IPS-15b (cell line): ENCODE results near the gene HSD11B1L.

Experiments used
- H3K27me3 ChIP-seq: one replicate; pipeline ENCODE4 v1.6.1; 2013; ENCODE audit warnings: low read length; ENCODE audit not compliant: control insufficient read depth, insufficient read depth
- H3K36me3 ChIP-seq: one replicate; pipeline ENCODE4 v1.6.1; 2013; ENCODE audit warnings: low read length; ENCODE audit not compliant: control insufficient read depth, insufficient read depth
- H3K4me1 ChIP-seq: one replicate; pipeline ENCODE4 v1.6.1; 2013; ENCODE audit warnings: mild to moderate bottlenecking, low read length; ENCODE audit not compliant: control insufficient read depth, insufficient read depth
- H3K4me3 ChIP-seq: one replicate; pipeline ENCODE4 v1.5.1; 2013; ENCODE audit warnings: low read depth, low read length
- H3K9ac ChIP-seq: one replicate; pipeline ENCODE4 v1.6.1; 2013; ENCODE audit warnings: low read depth, mild to moderate bottlenecking, low read length
- H3K9me3 ChIP-seq: one replicate; pipeline ENCODE4 v1.6.1; 2013; ENCODE audit warnings: mild to moderate bottlenecking, low read length; ENCODE audit not compliant: control insufficient read depth, insufficient read depth

Gene HSD11B1L

DNA sequence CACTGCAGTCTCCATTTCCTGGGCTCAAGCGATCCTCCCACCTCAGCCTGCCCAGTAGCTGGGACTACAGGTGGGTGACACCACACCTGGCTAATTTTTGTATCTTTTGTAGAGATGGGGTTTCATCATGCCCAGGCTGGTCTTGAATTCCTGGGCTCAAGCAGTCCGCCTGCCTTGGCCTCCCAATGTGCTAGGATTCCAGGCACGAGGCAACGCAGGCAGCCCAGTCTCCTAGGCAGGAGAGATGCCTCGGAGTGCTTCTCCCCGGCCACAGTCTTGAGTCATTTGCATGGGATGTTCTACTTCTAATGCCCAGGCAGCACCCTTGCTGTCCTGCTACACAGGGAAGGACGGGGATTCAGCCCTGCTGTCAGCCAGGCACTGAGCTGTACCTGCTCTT, 9.2 kb upstream of the HSD11B1L start:
- no peaks in the 10 kb centered on the region for H3K9me3 ChIP-seq
- no peaks in the 10 kb centered on the region for H3K27me3 ChIP-seq
- H3K4me3 ChIP-seq: no peak overlapping the region
- H3K36me3 ChIP-seq: peaks cover 32% of the 10 kb centered on the region
- peaks cover 4% of the 10 kb centered on the region for H3K4me1 ChIP-seq
- H3K9ac ChIP-seq: no peak overlapping the region

DNA sequence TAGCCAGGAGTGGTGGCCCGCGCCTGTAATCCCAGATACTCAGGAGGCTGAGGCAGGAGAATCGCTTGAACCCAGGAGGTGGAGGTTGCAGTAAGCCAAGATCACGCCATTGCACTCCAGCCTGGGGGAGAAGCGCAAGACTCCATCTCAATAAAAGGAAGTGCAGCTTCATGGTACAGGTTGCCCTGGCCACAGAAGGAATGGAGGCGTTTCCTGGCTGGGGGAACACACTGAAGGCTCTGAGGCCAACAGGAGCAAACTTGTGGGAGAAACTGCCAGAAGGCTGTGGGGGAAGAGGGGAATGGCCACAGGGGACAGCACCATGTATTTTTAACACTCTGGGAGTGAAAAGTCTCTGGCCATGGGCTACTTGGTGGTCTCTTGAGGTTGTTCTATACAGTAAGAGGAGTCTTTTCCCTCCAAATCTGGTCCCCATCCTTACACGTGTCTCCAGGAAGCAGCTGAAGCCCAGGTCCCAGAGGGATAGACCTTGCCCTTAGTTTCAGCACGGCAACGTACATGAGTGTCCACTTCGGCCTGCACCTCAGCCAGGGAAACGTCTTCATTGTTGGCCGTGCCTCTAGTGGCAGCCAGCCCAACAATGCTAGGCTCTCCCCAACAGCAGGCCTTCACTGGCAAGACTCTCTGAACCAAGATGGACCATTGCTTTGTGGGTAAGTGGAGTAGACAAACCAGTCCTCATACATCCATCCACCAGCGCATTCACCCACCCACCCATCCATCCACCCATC, 7.9 kb upstream of the HSD11B1L start:
- H3K4me1 ChIP-seq: no peaks in the 10 kb centered on the region
- no peak overlapping the region for H3K9ac ChIP-seq
- H3K36me3 ChIP-seq: peaks cover 29% of the 10 kb centered on the region
- no peak overlapping the region for H3K4me3 ChIP-seq
- H3K27me3 ChIP-seq: no peaks in the 10 kb centered on the region
- no peaks in the 10 kb centered on the region for H3K9me3 ChIP-seq

DNA sequence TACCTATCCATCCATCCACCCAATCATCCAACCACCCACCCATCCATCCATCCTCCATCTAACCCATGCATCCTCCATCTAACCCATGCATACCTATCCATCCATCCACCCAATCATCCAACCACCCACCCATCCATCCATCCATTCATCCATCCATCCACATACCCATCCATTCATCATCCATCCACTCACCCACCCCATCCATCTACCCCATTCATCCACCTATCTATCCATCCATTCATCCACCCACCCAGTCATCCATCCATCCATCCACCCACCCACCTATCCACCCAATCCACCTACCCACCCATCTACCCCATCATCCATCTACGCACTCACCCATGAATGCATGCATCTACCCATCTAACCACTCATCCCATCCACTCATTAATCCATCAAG, 7.1 kb upstream of the HSD11B1L start:
- Histone ChIP-seq H3K9ac (no peak overlapping the region), H3K36me3 (peaks cover 27% of the 10 kb centered on the region), H3K4me3 (no peak overlapping the region), H3K4me1 (no peaks in the 10 kb centered on the region), H3K9me3 (no peaks in the 10 kb centered on the region), H3K27me3 (no peaks in the 10 kb centered on the region)

DNA sequence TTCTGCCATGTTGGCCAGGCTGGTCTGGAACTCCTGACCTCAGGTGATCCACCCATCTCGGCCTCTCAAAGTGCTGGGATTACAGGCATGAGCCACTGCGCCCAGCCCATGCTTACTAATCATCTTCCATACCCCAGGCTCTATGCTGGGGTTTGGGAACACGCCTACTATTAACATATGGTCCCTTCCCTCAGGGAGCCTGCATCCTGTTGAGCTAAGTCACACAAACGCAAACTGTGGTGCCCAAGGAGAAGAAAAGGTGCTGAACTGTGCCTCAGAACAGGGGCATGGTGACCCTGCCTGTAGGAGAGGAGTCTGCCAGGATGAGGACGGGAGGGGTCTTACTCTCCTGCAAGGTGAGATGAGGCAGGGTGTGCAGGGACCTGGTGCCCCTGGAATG, 6.1 kb upstream of the HSD11B1L start:
- H3K9ac ChIP-seq: no peak overlapping the region
- H3K4me1 ChIP-seq: no peaks in the 10 kb centered on the region
- H3K9me3 ChIP-seq: no peaks in the 10 kb centered on the region
- no peak overlapping the region for H3K4me3 ChIP-seq
- H3K27me3 ChIP-seq: no peaks in the 10 kb centered on the region
- peaks cover 18% of the 10 kb centered on the region for H3K36me3 ChIP-seq

DNA sequence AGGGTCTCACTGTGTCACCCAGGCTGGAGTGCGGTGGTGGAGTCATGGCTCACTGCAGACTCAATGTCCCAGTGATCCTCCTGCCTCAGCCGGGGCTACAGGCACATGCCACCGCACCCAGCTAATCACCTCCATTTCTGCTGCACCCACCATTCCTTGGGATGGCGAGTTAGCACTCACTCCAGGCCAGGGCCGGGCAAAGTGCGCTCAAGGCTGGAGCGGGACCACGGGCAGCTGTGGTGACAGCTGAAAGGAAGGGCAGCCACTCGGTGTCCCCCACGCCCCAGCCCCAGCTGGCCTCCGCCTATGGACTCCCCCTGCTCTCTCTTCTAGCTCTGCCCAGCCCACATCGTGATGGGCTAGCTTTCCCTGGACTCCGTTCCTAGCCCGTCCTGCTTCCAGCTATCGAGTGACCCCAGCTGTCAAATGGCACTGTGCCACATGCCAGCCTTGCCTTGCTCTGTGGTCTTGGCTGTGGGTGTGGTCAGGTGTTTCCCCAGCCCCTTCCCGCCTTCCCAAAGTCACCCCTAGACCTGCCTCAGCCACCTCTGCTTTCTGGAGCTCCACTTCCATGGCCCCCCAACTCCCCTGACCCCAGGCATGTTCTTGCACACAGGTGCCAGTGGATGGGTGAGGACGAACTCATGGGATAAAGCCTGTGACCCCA, 4.6 kb upstream of the HSD11B1L start:
- peaks cover 16% of the 10 kb centered on the region for H3K36me3 ChIP-seq
- H3K9me3 ChIP-seq: no peaks in the 10 kb centered on the region
- no peak overlapping the region for H3K4me3 ChIP-seq
- no peaks in the 10 kb centered on the region for H3K4me1 ChIP-seq
- no peaks in the 10 kb centered on the region for H3K27me3 ChIP-seq
- H3K9ac ChIP-seq: no peak overlapping the region

DNA sequence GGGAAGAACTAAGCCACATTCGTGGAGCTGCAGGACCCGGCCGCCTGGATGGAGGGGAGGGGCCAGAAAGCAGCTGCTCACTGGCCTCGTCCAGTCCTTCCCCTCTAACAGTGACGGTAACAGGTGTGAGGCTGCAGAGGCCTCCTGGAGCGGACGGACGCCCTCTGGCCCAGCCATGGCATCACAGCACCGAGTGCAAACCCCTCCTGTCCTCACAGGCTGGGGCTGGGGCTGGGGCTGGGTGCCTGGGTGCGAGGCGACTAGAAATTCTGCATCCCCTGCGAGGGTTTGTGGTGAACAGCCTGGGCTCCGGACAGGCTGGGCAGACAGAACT, 4.1 kb upstream of the HSD11B1L start:
- H3K4me1 ChIP-seq: no peaks in the 10 kb centered on the region
- H3K27me3 ChIP-seq: peaks cover 2% of the 10 kb centered on the region
- peaks cover 13% of the 10 kb centered on the region for H3K36me3 ChIP-seq
- no peak overlapping the region for H3K4me3 ChIP-seq
- H3K9ac ChIP-seq: no peak overlapping the region
- no peaks in the 10 kb centered on the region for H3K9me3 ChIP-seq

DNA sequence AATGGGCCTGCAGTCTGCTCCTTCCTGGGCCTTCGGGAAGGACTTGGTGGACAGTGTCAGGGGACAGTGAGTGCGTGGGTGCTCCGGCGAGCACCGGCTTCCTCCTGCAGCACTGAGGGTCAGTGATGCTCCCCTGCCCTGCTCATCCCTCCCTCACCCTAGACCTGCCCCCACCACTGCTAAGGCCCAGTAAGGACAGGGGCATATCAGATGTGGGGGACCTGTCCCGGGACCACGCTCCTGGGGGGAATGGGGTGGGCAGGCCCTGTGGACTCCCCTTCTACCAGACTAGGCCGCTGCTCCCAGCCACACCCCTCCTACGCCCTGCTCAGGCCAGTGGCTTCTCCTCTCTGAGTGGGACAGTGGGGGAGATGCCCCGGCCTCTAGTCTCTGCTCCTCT, 3.7 kb upstream of the HSD11B1L start:
- Histone ChIP-seq H3K36me3 (peaks cover 10% of the 10 kb centered on the region), H3K9ac (no peak overlapping the region), H3K4me3 (no peak overlapping the region), H3K4me1 (no peaks in the 10 kb centered on the region), H3K27me3 (peaks cover 2% of the 10 kb centered on the region), H3K9me3 (no peaks in the 10 kb centered on the region)

DNA sequence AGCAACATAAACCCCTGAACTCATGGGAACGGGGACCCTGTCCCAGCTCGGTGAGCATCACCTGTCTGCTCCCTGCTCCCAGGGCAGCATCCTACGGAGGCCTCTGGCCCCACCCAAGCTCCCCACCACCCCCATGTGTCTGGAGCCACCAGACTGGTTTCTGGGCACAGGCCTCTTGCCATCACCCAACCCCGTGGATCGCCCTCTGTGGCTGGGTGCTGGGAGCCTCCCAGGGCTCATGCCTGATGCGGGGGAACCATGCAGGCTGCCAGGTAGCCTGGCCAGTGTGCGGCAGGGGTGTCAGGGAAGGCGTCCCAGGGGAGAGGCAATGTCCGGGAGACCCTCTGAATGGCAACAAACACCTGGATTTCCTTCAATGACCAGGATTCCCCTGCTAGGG, 3.2 kb upstream of the HSD11B1L start:
- H3K36me3 ChIP-seq: peaks cover 10% of the 10 kb centered on the region
- no peak overlapping the region for H3K4me3 ChIP-seq

GRCh38 chr19:5678071-5678718, 2.6 kb upstream of the HSD11B1L start:
- no peak overlapping the region for H3K9ac ChIP-seq
- no peaks in the 10 kb centered on the region for H3K9me3 ChIP-seq
- H3K27me3 ChIP-seq: peaks cover 2% of the 10 kb centered on the region
- no peak overlapping the region for H3K4me3 ChIP-seq
- no peaks in the 10 kb centered on the region for H3K4me1 ChIP-seq
- peaks cover 10% of the 10 kb centered on the region for H3K36me3 ChIP-seq

More for the DNA sequence above, 3.2 kb upstream of the HSD11B1L start:
- Histone ChIP-seq H3K9ac (no peak overlapping the region), H3K4me1 (no peaks in the 10 kb centered on the region), H3K9me3 (no peaks in the 10 kb centered on the region), H3K27me3 (peaks cover 2% of the 10 kb centered on the region)

GRCh38 chr19:5679289-5680083, 1.3 kb upstream of the HSD11B1L start:
- Histone ChIP-seq H3K36me3 (peaks cover 10% of the 10 kb centered on the region), H3K4me1 (no peaks in the 10 kb centered on the region), H3K9me3 (no peaks in the 10 kb centered on the region), H3K9ac (peak overlapping the region; percentile 81), H3K4me3 (peak overlapping the region; percentile 90), H3K27me3 (peaks cover 2% of the 10 kb centered on the region)

DNA sequence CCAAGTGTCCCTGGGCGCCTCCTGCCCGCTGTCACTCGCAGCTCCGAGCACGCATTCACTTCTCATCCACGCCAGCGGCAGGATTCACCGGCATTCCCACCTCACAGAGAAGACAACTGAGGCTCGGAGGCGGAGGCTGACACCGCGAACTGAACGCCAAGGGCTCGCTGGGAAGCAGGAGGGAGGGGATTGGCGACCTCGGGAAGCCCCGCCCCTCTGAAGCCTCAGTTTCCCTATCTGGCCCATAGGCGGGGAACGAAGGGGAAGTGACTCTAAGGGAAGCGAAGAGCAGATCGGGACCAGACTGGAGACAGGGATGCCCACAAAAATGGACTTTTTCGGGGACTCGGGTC, 767 bp upstream of the HSD11B1L start:
- peaks cover 2% of the 10 kb centered on the region for H3K27me3 ChIP-seq
- H3K9ac ChIP-seq: peak overlapping the region; percentile 81
- H3K4me3 ChIP-seq: peak overlapping the region; percentile 90
- H3K36me3 ChIP-seq: peaks cover 10% of the 10 kb centered on the region
- H3K9me3 ChIP-seq: no peaks in the 10 kb centered on the region
- H3K4me1 ChIP-seq: no peaks in the 10 kb centered on the region
